A549 treated with GW870086 at 1 μM for 4 hours (cell line): Measurements from ENCODE around the gene LRRFIP2. TPM values are rescaled to one million over a fixed set of nuclear protein-coding genes. Genes with fewer than 3 reads are reported as not detected.

Source experiments
- total RNA-seq: library from RNA; stranded (reverse); fragments of 200-300 nt; extraction: Qiagen RNA extraction; gene quantifications from 5 replicates; pipeline ENCODE4 v1.2.3, GENCODE V29; 2022; ENCODE audit warnings: low read depth

LRRFIP2 gene, protein sequence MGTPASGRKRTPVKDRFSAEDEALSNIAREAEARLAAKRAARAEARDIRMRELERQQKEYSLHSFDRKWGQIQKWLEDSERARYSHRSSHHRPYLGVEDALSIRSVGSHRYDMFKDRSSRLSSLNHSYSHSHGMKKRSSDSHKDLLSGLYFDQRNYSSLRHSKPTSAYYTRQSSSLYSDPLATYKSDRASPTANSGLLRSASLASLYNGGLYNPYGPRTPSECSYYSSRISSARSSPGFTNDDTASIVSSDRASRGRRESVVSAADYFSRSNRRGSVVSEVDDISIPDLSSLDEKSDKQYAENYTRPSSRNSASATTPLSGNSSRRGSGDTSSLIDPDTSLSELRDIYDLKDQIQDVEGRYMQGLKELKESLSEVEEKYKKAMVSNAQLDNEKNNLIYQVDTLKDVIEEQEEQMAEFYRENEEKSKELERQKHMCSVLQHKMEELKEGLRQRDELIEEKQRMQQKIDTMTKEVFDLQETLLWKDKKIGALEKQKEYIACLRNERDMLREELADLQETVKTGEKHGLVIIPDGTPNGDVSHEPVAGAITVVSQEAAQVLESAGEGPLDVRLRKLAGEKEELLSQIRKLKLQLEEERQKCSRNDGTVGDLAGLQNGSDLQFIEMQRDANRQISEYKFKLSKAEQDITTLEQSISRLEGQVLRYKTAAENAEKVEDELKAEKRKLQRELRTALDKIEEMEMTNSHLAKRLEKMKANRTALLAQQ
- 54.2 to 59.9 TPM (median 57.0 TPM) in 5 replicates for total RNA-seq

GRCh38 chr3:37174532-37175126 lies at the start of gene LRRFIP2:
TSS of gene LRRFIP2 (minus strand) at chr3:37174582. CDS start at chr3:37148983, 25,599 bp downstream.

Other genes with a start within 250 kb of the LRRFIP2 start
- gene TRANK1, start 229.5 kb downstream of the LRRFIP2 start, total RNA-seq = 0.82 to 2.2 TPM (median 1.4 TPM) in 5 replicates
- 5.2 to 6.4 TPM (median 6.0 TPM) in 5 replicates for gene EPM2AIP1, start 181.5 kb downstream of the LRRFIP2 start, total RNA-seq
- 28.4 to 41.4 TPM (median 33.0 TPM) in 5 replicates for gene MLH1, start 181.1 kb downstream of the LRRFIP2 start, total RNA-seq
- 22.1 to 35.5 TPM (median 30.0 TPM) in 5 replicates for gene GOLGA4, start 68.7 kb upstream of the LRRFIP2 start, total RNA-seq